MM.1S (cell line): ENCODE results near the gene ISY1.
"Not testable (repeated sequence)": the region's sequence is repeated elsewhere in the genome, so short reads cannot be mapped to it uniquely, and the experiment has no call there.

Experiments
- DNase-seq: peaks from one replicate; pipeline ENCODE4 v3.0.0-alpha.2; 2015
- H2AFZ ChIP-seq: fragments of 300-600 bp; sonication (generic); 2 replicates; pipeline ENCODE4 v1.6.0; 2016; ENCODE audit warnings: antibody characterized with exemption, low read length
- H3F3A ChIP-seq: fragments of 300-600 bp; sonication (generic); 2 replicates; pipeline ENCODE4 v1.6.1; 2016; ENCODE audit warnings: mild to moderate bottlenecking, antibody characterized with exemption, low read length, moderate library complexity, mixed read lengths; ENCODE audit not compliant: insufficient read depth
- H3K27ac ChIP-seq: fragments of 300-600 bp; sonication (generic); 2 replicates; pipeline ENCODE4 v1.5.1; 2016; ENCODE audit warnings: mild to moderate bottlenecking, low read length
- H3K27me3 ChIP-seq: fragments of 300-600 bp; sonication (generic); replicated peaks from 2 replicates; pipeline ENCODE4 v1.6.0; 2016; ENCODE audit warnings: low read length; ENCODE audit not compliant: insufficient read depth
- H3K36me3 ChIP-seq: fragments of 300-600 bp; sonication (generic); replicated peaks from 2 replicates; pipeline ENCODE4 v1.6.1; 2016; ENCODE audit warnings: mild to moderate bottlenecking, low read length, mixed read lengths; ENCODE audit not compliant: insufficient read depth
- H3K4me1 ChIP-seq: fragments of 300-600 bp; sonication (generic); 2 replicates; pipeline ENCODE4 v1.6.1; 2016; ENCODE audit warnings: low read length, mixed read lengths
- H3K4me2 ChIP-seq: fragments of 300-600 bp; sonication (generic); 2 replicates; pipeline ENCODE4 v1.6.0; 2016; ENCODE audit warnings: low read depth, low read length
- H3K4me3 ChIP-seq: fragments of 300-600 bp; sonication (generic); 2 replicates; pipeline ENCODE4 v1.5.1; 2016; ENCODE audit warnings: low read length, mixed read lengths
- H3K79me2 ChIP-seq: fragments of 300-600 bp; sonication (generic); 2 replicates; pipeline ENCODE4 v1.6.1; 2016; ENCODE audit warnings: mixed run types, low read length, mixed read lengths
- H3K9ac ChIP-seq: fragments of 300-600 bp; sonication (generic); 2 replicates; pipeline ENCODE4 v1.6.1; 2016; ENCODE audit warnings: low read length, mixed read lengths
- H3K9me2 ChIP-seq: fragments of 300-600 bp; sonication (generic); replicated peaks from 2 replicates; pipeline ENCODE4 v1.6.1; 2016; ENCODE audit warnings: mild to moderate bottlenecking, low read length, mixed read lengths; ENCODE audit not compliant: insufficient read depth
- H3K9me3 ChIP-seq: fragments of 300-600 bp; sonication (generic); replicated peaks from 2 replicates; pipeline ENCODE4 v1.6.1; 2016; ENCODE audit warnings: mild to moderate bottlenecking, low read length, mixed read lengths; ENCODE audit not compliant: insufficient read depth
- H4K20me1 ChIP-seq: fragments of 300-600 bp; sonication (generic); 2 replicates; pipeline ENCODE4 v1.6.1; 2016; ENCODE audit warnings: mild to moderate bottlenecking, low read length, moderate library complexity, mixed read lengths; ENCODE audit not compliant: insufficient read depth
- CTCF ChIP-seq: fragments of 300-600 bp; sonication (generic); IDR thresholded peaks from 2 replicates; pipeline ENCODE4 v1.5.1; 2016; ENCODE audit warnings: antibody characterized with exemption, low read length, mixed read lengths
- EZH2 ChIP-seq: fragments of 300-600 bp; sonication (generic); optimal IDR thresholded peaks from 2 replicates; pipeline ENCODE3; 2017; ENCODE audit warnings: low read depth, mild to moderate bottlenecking, antibody characterized with exemption, low read length, mixed read lengths
- EZH2phosphoT487 ChIP-seq: fragments of 300-600 bp; sonication (generic); IDR thresholded peaks from 2 replicates; pipeline ENCODE4 v1.6.1; 2018; ENCODE audit warnings: antibody characterized with exemption, low read length

Gene ISY1

GRCh38 chr3:129173206-129173605 is 12.3 kb upstream of the ISY1 start:
- Histone ChIP-seq H3K27ac (no peak overlapping the region), H3K36me3 (peaks cover 26% of the 10 kb centered on the region)
- TF ChIP-seq EZH2phosphoT487, result no peak
- no peak for TF ChIP-seq EZH2
- no peak for TF ChIP-seq CTCF

GRCh38 chr3:129166579-129167332 is 5.9 kb upstream of the ISY1 start:
- Histone ChIP-seq H3K9me3 (no peaks in the 10 kb centered on the region), H3K4me1 (0 out of 2 replicates have a peak, but pooled peaks cover 6% of the 10 kb centered on the region), H3K27me3 (no peaks in the 10 kb centered on the region), H3K27ac (no peak overlapping the region), H2AFZ (no peak overlapping the region), H3K4me2 (no peak overlapping the region), H3K36me3 (peaks cover 30% of the 10 kb centered on the region), H3F3A (peaks cover 39% of the 10 kb centered on the region), H3K9ac (no peak overlapping the region), H4K20me1 (peaks cover 10% of the 10 kb centered on the region; the same call in 1 of the 2 replicates), H3K4me3 (no peak overlapping the region), H3K9me2 (no peaks in the 10 kb centered on the region), H3K79me2 (peaks cover 35% of the 10 kb centered on the region)
- DNase-seq, result no peak
- TF ChIP-seq EZH2phosphoT487 (no peak), CTCF (no peak), EZH2 (no peak)

More at GRCh38 chr3:129173206-129173605, 12.3 kb upstream of the ISY1 start:
- Histone ChIP-seq H3K79me2 (peaks cover 91% of the 10 kb centered on the region), H4K20me1 (peaks cover 71% of the 10 kb centered on the region), H3K9ac (no peak overlapping the region), H3K4me1 (no peaks in the 10 kb centered on the region), H3K9me2 (no peaks in the 10 kb centered on the region), H3K9me3 (no peaks in the 10 kb centered on the region), H3F3A (peaks cover 14% of the 10 kb centered on the region), H3K27me3 (no peaks in the 10 kb centered on the region), H3K4me3 (no peak overlapping the region), H2AFZ (no peak overlapping the region), H3K4me2 (no peak overlapping the region)
- DNase-seq, result no peak

GRCh38 chr3:129165594-129165993 is 4.7 kb upstream of the ISY1 start:
- H4K20me1 ChIP-seq, H3K27me3 ChIP-seq, H3K27ac ChIP-seq, H2AFZ ChIP-seq, H3K9me2 ChIP-seq, H3K4me3 ChIP-seq, DNase-seq, H3K9me3 ChIP-seq, H3K4me1 ChIP-seq, H3K9ac ChIP-seq, H3K4me2 ChIP-seq: not testable (repeated sequence)
- Histone ChIP-seq H3K36me3 (peaks cover 23% of the 10 kb centered on the region), H3F3A (peaks cover 38% of the 10 kb centered on the region), H3K79me2 (peaks cover 24% of the 10 kb centered on the region)

GRCh38 chr3:129164500-129164899 is 3.6 kb upstream of the ISY1 start:
- Histone ChIP-seq H3K4me2 (no peak overlapping the region), H3K9me3 (no peaks in the 10 kb centered on the region), H3K27me3 (no peaks in the 10 kb centered on the region), H3F3A (peaks cover 38% of the 10 kb centered on the region), H3K27ac (no peak overlapping the region), H3K79me2 (peaks cover 24% of the 10 kb centered on the region), H3K9ac (no peak overlapping the region), H3K9me2 (no peaks in the 10 kb centered on the region), H3K4me1 (peaks cover 8% of the 10 kb centered on the region; the same call in 1 of the 2 replicates), H4K20me1 (no peaks in the 10 kb centered on the region; the same call in 1 of the 2 replicates), H3K4me3 (no peak overlapping the region), H3K36me3 (peaks cover 12% of the 10 kb centered on the region; the same call in 1 of the 2 replicates), H2AFZ (no peak overlapping the region)
- TF ChIP-seq EZH2phosphoT487, result no peak
- no peak for TF ChIP-seq CTCF
- no peak for TF ChIP-seq EZH2
- DNase-seq, result no peak
